Measurements from ENCODE around the gene ACY1. TPM values are rescaled to one million over a fixed set of nuclear protein-coding genes. Genes with fewer than 3 reads are reported as not detected.

Gene ACY1
- total RNA-seq, 1 experiment from 2014 or later, result 62.6 TPM

- Histone ChIP-seq H4K8ac (replicated peaks; ENCODE audit: insufficient read length, low read depth, low read length) (no peak overlapping the region), H2BK5ac (ENCODE audit: insufficient read length, low read length) (no peak overlapping the region), H2AK5ac (ENCODE audit: insufficient read length, low read length) (no peak overlapping the region), H3K4me1 (ENCODE audit: insufficient read depth, low read length) (no peaks in the 10 kb centered on the region), H3T11ph (ENCODE audit: low read length) (no peak overlapping the region), H2BK20ac (ENCODE audit: low read depth, low read length, poor library complexity, severe bottlenecking) (no peak overlapping the region), H2BK12ac (ENCODE audit: insufficient read length, low read depth, low read length) (no peak overlapping the region), H3K18ac (ENCODE audit: insufficient read length, low read depth, low read length) (no peak overlapping the region), H3K79me2 (ENCODE audit: insufficient read depth, low read length) (no peaks in the 10 kb centered on the region), H3K56ac (ENCODE audit: insufficient read length, low read depth, low read length) (no peak overlapping the region), H3K23me2 (ENCODE audit: insufficient read length, low read depth, low read length, poor library complexity, severe bottlenecking) (no peaks in the 10 kb centered on the region), H3K14ac (ENCODE audit: insufficient read depth, low read length) (no peak overlapping the region), H4K5ac (ENCODE audit: insufficient read length, low read depth, low read length) (no peak overlapping the region), H3K9ac (ENCODE audit: extremely low read depth, insufficient read length, low read length) (no peak overlapping the region), H2AFZ (ENCODE audit: low read length) (no peak overlapping the region), H3K79me1 (ENCODE audit: insufficient read depth, low read depth, low read length, poor library complexity, severe bottlenecking) (peaks cover 6% of the 10 kb centered on the region), H3K4ac (ENCODE audit: low read depth, low read length) (no peak overlapping the region), H2BK15ac (ENCODE audit: low read depth, low read length) (no peak overlapping the region), H2BK120ac (ENCODE audit: low read depth, low read length, poor library complexity, severe bottlenecking) (no peak overlapping the region), H3K23ac (ENCODE audit: insufficient read length, low read depth, low read length) (no peak overlapping the region), H4K20me1 (ENCODE audit: control insufficient read depth, insufficient read depth, insufficient read length) (no peaks in the 10 kb centered on the region), H3K9me3 (ENCODE audit: control insufficient read depth, low read depth, low read length) (no peaks in the 10 kb centered on the region), H4K91ac (ENCODE audit: insufficient read length, low read depth, low read length) (no peak overlapping the region), H3K4me2 (ENCODE audit: insufficient read depth, insufficient read length, low read length) (no peak overlapping the region), H3K27me3 (ENCODE audit: insufficient read depth, low read length) (no peaks in the 10 kb centered on the region), H3K27ac (ENCODE audit: insufficient read length, low read depth, low read length) (no peak overlapping the region)
- H3K27ac Mint-ChIP-seq, result no peak overlapping the region
- H3K9me3 Mint-ChIP-seq, result no peaks in the 10 kb centered on the region; a peak in 1 of 5 replicates
- H3K4me1 Mint-ChIP-seq, result peaks cover 0 to 3% of the 10 kb centered on the region in 2 experiments; a peak in 2 of 4 replicates
- H3K36me3 Mint-ChIP-seq (ENCODE audit: insufficient read depth in 1 of 3, low read depth in 3 of 3), result peaks cover 54 to 82% (median 66%) of the 10 kb centered on the region in 3 experiments; a peak in 6 of 7 replicates
- H3K4me3 Mint-ChIP-seq, result no peak overlapping the region
- no peak for DNase-seq
- H3K27me3 Mint-ChIP-seq (ENCODE audit: low read depth), result no peaks in the 10 kb centered on the region; the same call in 1 of the 2 replicates
- no peak for TF ChIP-seq CTCF (conservative IDR thresholded peaks at IDR 0.05)
- WGBS (ENCODE audit: extremely low coverage, insufficient read length, low lambda C conversion rate), result no CpG with 5 or more reads among the region's 11 CpGs
Observed at GRCh38 chr3:51934139-51934850, 49.0 kb upstream of the ACY1 start.

Measured in H9 (cell line).